Endothelial cell (in vitro differentiated cells): ENCODE results near the gene USP35. TPM values are rescaled to one million over a fixed set of nuclear protein-coding genes. Genes with fewer than 3 reads are reported as not detected.

Experiments used
- DNase-seq: peaks from one replicate; pipeline ENCODE4 v3.0.0; 2021; ENCODE audit warnings: low spot score
- H3K27ac Mint-ChIP-seq: one replicate; pipeline ENCODE4 v1.8.0; 2021; ENCODE audit warnings: mixed read lengths, inconsistent platforms; ENCODE audit not compliant: unreplicated experiment
- H3K27me3 Mint-ChIP-seq: one replicate; pipeline ENCODE4 v1.8.0; 2021; ENCODE audit warnings: mild to moderate bottlenecking, moderate library complexity, mixed read lengths, inconsistent platforms; ENCODE audit not compliant: unreplicated experiment
- H3K36me3 Mint-ChIP-seq: one replicate; pipeline ENCODE4 v1.8.0; 2021; ENCODE audit warnings: mild to moderate bottlenecking, low read depth, mixed read lengths, inconsistent platforms; ENCODE audit not compliant: unreplicated experiment
- H3K4me1 Mint-ChIP-seq: one replicate; pipeline ENCODE4 v1.8.0; 2021; ENCODE audit warnings: mild to moderate bottlenecking, mixed read lengths, inconsistent platforms; ENCODE audit not compliant: unreplicated experiment
- H3K4me3 Mint-ChIP-seq: one replicate; pipeline ENCODE4 v1.8.0; 2021; ENCODE audit warnings: mild to moderate bottlenecking, mixed read lengths, inconsistent platforms; ENCODE audit not compliant: unreplicated experiment
- H3K9me3 Mint-ChIP-seq: one replicate; pipeline ENCODE4 v1.8.0; 2021; ENCODE audit warnings: mixed read lengths, inconsistent platforms; ENCODE audit not compliant: unreplicated experiment
- total RNA-seq: library from RNA; stranded (reverse); fragmentation: NEBNext Ultra II Directional; extraction: Animal tissue kit (Norgen Biotek cat#: 25700); gene quantifications from one replicate; pipeline ENCODE4 v1.2.1, GENCODE V29; 2021; ENCODE audit not compliant: unreplicated experiment
- TF ChIP-seq, protein P1 (sequence below): fragments of 200-600 bp; sonication (generic); IDR thresholded peaks from one replicate; pipeline ENCODE4 v1.5.0; 2021; ENCODE audit warnings: antibody characterized with exemption; ENCODE audit not compliant: unreplicated experiment

USP35 gene
- total RNA-seq, 1 donor from 2014 or later: 26.0 TPM

DNA sequence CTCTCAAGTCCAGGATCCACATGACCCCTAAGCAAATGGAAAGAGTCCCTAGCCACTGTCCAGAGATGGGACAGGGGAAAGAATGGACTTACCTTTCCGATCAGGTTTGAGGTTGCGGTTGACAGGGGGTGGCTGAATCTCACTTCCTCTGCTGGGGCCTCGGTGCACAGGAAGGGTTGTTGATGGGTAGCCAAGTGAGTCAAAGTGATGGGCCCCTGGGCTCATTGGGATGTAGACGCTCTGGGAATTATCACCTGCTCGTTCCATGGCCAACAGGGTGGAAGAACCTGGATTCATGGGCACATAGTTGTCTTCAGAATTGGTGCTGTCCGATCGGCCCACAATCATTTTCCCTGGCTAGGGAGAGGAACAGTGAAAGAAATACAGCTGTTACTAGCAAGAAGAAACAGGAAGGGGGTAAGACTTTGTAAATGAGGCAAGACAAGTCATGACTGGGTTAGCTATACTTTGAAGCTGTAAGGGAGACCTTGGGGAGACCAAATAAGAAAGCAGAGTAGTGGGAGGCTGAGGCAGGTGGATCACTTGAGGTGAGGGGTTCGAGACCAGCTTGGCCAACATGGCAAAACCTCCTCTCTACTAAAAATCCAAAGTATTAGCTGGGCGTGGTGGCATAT lies 34.7 kb downstream of the USP35 start:
- Mint-ChIP-seq H3K27ac (peak overlapping the region; percentile 33), H3K27me3 (peaks cover 24% of the 10 kb centered on the region), H3K9me3 (no peaks in the 10 kb centered on the region), H3K4me3 (peak overlapping the region; percentile 43), H3K36me3 (peaks cover 58% of the 10 kb centered on the region), H3K4me1 (peaks cover under 1% of the 10 kb centered on the region)
- TF ChIP-seq, protein P1, sequence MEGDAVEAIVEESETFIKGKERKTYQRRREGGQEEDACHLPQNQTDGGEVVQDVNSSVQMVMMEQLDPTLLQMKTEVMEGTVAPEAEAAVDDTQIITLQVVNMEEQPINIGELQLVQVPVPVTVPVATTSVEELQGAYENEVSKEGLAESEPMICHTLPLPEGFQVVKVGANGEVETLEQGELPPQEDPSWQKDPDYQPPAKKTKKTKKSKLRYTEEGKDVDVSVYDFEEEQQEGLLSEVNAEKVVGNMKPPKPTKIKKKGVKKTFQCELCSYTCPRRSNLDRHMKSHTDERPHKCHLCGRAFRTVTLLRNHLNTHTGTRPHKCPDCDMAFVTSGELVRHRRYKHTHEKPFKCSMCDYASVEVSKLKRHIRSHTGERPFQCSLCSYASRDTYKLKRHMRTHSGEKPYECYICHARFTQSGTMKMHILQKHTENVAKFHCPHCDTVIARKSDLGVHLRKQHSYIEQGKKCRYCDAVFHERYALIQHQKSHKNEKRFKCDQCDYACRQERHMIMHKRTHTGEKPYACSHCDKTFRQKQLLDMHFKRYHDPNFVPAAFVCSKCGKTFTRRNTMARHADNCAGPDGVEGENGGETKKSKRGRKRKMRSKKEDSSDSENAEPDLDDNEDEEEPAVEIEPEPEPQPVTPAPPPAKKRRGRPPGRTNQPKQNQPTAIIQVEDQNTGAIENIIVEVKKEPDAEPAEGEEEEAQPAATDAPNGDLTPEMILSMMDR: no peak
- no peak for DNase-seq

DNA sequence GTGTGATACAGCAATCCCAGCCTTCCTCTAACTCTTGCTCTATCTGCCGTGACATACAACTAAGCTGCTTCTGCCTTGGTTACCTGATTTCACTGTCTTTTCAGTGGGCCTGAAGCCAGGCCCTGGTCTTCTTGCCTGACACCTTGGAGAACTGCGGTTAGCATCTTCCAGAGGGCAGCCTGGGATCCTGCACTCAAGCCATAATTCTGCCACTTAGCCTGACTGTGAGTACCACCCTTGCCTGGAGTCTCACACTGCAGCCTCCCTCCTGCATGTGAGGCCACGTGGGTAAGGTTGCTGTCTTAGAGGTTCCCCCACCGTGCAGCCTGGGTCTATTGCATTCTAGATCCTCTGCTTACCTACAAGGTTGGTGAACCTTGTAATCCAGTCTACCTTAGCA lies 35.8 kb downstream of the USP35 start:
- H3K4me1 Mint-ChIP-seq: peaks cover 7% of the 10 kb centered on the region
- no peak for DNase-seq
- H3K9me3 Mint-ChIP-seq: no peaks in the 10 kb centered on the region
- peaks cover 17% of the 10 kb centered on the region for H3K27me3 Mint-ChIP-seq
- H3K27ac Mint-ChIP-seq: no peak overlapping the region
- TF ChIP-seq, protein P1: no peak
- peak overlapping the region; percentile 59 for H3K4me3 Mint-ChIP-seq
- H3K36me3 Mint-ChIP-seq: peaks cover 53% of the 10 kb centered on the region

DNA sequence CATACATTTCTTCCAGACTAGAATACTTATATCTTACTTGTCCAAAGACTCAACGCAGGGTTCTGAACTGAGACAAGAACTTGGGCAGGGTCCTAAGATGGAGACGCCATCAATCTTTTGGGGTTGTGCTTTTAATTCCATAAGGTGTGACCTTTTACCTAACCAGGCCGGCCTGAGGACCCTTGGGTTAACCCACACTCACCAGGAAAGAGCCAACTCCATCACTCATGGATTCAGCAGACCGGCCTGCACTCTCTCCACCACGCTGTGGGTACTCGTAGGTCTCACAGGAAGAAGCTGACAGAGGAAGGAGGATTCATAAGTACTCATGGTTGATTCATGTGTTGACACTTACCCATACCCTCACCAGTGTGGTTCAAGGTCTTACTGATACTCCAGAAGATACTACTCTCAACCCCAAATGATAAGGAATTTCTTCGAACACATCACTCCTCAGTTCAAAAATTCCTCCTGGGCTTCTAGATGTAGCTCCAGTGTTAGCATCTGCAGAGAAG lies 36.2 kb downstream of the USP35 start:
- Mint-ChIP-seq H3K27me3 (peaks cover 17% of the 10 kb centered on the region), H3K9me3 (no peaks in the 10 kb centered on the region), H3K27ac (no peak overlapping the region), H3K4me1 (peaks cover 12% of the 10 kb centered on the region), H3K36me3 (peaks cover 52% of the 10 kb centered on the region), H3K4me3 (peak overlapping the region; percentile 59)
- DNase-seq: no peak
- TF ChIP-seq, protein P1: no peak

DNA sequence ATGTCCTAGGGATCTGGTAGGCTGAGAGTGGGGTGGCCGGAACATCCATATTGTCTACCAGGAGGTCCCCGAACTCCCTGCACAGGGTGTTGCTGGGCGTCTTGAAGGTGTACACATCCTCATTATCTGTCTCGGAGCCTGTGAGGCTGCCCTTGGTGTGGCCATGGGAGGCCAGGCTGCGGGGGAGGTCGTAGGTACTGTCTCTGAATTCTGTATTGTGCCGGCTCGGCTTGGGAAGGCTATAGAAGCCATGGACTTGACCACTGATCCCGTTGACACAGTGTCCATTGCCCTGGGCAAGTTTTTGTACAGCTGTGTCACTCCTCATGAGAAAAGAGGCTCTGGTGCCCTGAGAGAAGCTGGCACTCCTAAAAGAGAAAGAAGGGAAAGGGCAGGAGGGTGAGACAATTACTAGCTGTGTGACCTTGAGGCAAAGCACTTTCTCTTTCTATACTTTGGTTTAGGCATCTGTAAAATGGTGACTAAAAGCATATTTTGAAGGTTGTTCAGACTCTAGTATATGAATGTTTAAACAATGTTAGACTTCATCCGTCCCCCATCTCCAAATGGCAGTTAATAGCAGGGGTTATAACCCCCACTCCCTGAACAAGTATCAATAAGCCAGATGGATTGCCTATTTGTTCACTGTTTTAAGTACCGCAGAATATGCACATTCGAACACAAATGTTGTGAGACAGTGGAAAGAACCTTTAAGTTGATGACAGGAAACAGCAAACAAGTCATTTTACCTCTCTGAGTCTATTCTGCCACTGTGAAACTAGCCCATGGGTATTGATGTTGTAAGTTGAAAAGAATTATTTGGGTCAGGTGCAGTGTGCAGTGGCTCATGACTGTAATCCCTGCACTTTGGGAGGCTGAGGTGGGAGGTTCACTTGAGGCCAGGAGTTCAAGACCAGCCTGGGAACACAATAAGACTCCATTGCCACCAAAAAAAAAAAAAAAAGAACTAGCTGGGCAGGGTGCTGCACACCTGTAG lies 38.3 kb downstream of the USP35 start:
- peaks cover 10% of the 10 kb centered on the region for H3K27me3 Mint-ChIP-seq
- peaks cover 18% of the 10 kb centered on the region for H3K4me1 Mint-ChIP-seq
- no peak overlapping the region for H3K4me3 Mint-ChIP-seq
- no peak overlapping the region for H3K27ac Mint-ChIP-seq
- H3K36me3 Mint-ChIP-seq: peaks cover 44% of the 10 kb centered on the region
- TF ChIP-seq, protein P1: no peak
- no peak for DNase-seq
- H3K9me3 Mint-ChIP-seq: no peaks in the 10 kb centered on the region
